IPS DF 6.9 (cell line): ENCODE results near the gene SCYGR1.
"Not testable (repeated sequence)": the region's sequence is repeated elsewhere in the genome, so short reads cannot be mapped to it uniquely, and the experiment has no call there.

Source experiments
- DNase-seq: peaks from one replicate; pipeline ENCODE4 v3.0.0-alpha.2; 2013; ENCODE audit warnings: low read depth, low spot score
- H3K27ac ChIP-seq: one replicate; pipeline ENCODE4 v1.5.1; 2013; ENCODE audit warnings: low read length, control low read depth
- H3K27me3 ChIP-seq: 2 replicates; pipeline ENCODE4 v1.6.1; 2013; ENCODE audit warnings: mild to moderate bottlenecking, low read length; ENCODE audit not compliant: control insufficient read depth, insufficient read depth
- H3K36me3 ChIP-seq: 2 replicates; pipeline ENCODE4 v1.6.1; 2013; ENCODE audit warnings: low read length; ENCODE audit not compliant: control insufficient read depth, insufficient read depth
- H3K4me1 ChIP-seq: 2 replicates; pipeline ENCODE4 v1.6.1; 2013; ENCODE audit warnings: low read length; ENCODE audit not compliant: control insufficient read depth, insufficient read depth
- H3K4me3 ChIP-seq: 2 replicates; pipeline ENCODE4 v1.5.1; 2013; ENCODE audit warnings: mild to moderate bottlenecking, low read length
- H3K9me3 ChIP-seq: 2 replicates; pipeline ENCODE4 v1.6.1; 2013; ENCODE audit warnings: low read length, inconsistent platforms; ENCODE audit not compliant: control insufficient read depth, insufficient read depth
- WGBS: extraction: QIAGEN DNeasy Blood & Tissue Kit; methylation state at CpG from one replicate; pipeline ENCODE4 v1.1.7; 2013; ENCODE audit warnings: mixed read lengths, missing lambda C conversion rate; ENCODE audit not compliant: insufficient read length, insufficient coverage; 5-methylcytosine and 5-hydroxymethylcytosine counted together

SCYGR1 gene

GRCh38 chr2:227387583-227387982 is at the start of gene SCYGR1:
Gene SCYGR1 (minus strand): TSS chr2:227387949. CDS start chr2:227387949, 0 bp downstream.
- WGBS, result no CpG with 5 or more reads among the region's 7 CpGs
- not testable (repeated sequence) for H3K9me3 ChIP-seq, H3K4me1 ChIP-seq, H3K27me3 ChIP-seq, DNase-seq, H3K4me3 ChIP-seq, H3K36me3 ChIP-seq, H3K27ac ChIP-seq

GRCh38 chr2:227436436-227437174 is 48.9 kb upstream of the SCYGR1 start:
- H3K27ac ChIP-seq, result no peak overlapping the region
- no peaks in the 10 kb centered on the region for H3K4me1 ChIP-seq
- H3K9me3 ChIP-seq, result no peaks in the 10 kb centered on the region; the same call in 1 of the 2 replicates
- WGBS, result 100% methylated on average over 1 of the region's 7 CpGs
- DNase-seq, result no peak
- no peaks in the 10 kb centered on the region for H3K36me3 ChIP-seq
- no peaks in the 10 kb centered on the region; the same call in 1 of the 2 replicates for H3K27me3 ChIP-seq
- H3K4me3 ChIP-seq, result no peak overlapping the region

GRCh38 chr2:227433171-227433570 is 45.4 kb upstream of the SCYGR1 start:
- no peak overlapping the region for H3K27ac ChIP-seq
- no peaks in the 10 kb centered on the region for H3K27me3 ChIP-seq
- H3K4me1 ChIP-seq, result no peaks in the 10 kb centered on the region
- H3K9me3 ChIP-seq, result no peaks in the 10 kb centered on the region; the same call in 1 of the 2 replicates
- H3K36me3 ChIP-seq, result no peaks in the 10 kb centered on the region
- no CpG with 5 or more reads among the region's 2 CpGs for WGBS
- DNase-seq, result no peak
- H3K4me3 ChIP-seq, result no peak overlapping the region

DNA sequence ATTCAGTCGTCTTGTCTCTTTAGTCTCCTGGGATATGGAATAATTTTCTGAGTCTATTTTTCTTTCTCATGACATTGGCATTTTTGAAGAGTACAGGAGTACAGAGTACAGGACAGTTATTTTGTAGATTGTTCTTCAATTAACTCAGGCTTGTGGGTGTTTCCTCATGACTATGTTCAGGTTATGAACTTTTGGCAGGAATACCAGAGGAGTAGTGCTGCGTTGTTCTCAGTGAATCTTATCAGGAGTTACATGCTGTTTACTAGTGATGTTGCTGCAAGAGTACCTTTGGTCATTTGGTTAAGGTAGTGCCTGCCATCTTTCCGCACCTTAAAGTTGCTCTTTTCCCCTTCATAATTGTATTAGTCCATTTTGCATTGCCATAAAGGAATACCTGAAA is 42.9 kb upstream of the SCYGR1 start:
- DNase-seq, result no peak
- Histone ChIP-seq H3K4me1 (no peaks in the 10 kb centered on the region), H3K4me3 (no peak overlapping the region), H3K27ac (no peak overlapping the region), H3K9me3 (no peaks in the 10 kb centered on the region; the same call in 1 of the 2 replicates), H3K36me3 (no peaks in the 10 kb centered on the region), H3K27me3 (no peaks in the 10 kb centered on the region)
- WGBS, result no CpG with 5 or more reads among the region's 3 CpGs

DNA sequence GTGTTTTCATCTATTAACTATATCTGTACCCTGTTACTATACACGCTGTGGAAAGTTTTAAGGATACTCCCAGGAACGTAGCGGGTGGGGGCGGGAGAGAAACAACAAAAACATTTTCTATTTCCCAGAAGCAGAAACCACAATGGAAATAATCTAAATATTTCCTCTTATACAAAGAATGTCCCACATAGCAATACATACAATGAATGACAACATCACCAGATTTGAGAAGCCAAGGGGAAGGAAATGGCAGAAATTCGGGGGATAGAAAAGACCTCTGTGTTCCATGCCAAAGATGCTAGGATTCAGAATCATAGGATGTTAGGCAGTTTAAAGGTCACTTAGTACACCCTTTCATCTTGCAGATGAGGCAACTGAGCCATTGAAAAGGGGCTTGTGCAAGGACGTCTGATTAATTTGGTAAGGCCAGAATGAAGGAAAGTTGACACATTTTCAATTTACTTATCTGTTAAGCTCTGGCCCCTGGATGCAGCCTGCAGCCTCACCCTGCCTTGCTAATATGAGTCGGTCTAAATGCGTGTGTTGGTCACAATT is 41.1 kb upstream of the SCYGR1 start:
- Histone ChIP-seq H3K9me3 (no peaks in the 10 kb centered on the region; the same call in 1 of the 2 replicates), H3K4me3 (no peak overlapping the region), H3K4me1 (no peaks in the 10 kb centered on the region), H3K27me3 (no peaks in the 10 kb centered on the region), H3K36me3 (no peaks in the 10 kb centered on the region), H3K27ac (no peak overlapping the region)
- DNase-seq, result no peak
- WGBS, result no CpG with 5 or more reads among the region's 8 CpGs

DNA sequence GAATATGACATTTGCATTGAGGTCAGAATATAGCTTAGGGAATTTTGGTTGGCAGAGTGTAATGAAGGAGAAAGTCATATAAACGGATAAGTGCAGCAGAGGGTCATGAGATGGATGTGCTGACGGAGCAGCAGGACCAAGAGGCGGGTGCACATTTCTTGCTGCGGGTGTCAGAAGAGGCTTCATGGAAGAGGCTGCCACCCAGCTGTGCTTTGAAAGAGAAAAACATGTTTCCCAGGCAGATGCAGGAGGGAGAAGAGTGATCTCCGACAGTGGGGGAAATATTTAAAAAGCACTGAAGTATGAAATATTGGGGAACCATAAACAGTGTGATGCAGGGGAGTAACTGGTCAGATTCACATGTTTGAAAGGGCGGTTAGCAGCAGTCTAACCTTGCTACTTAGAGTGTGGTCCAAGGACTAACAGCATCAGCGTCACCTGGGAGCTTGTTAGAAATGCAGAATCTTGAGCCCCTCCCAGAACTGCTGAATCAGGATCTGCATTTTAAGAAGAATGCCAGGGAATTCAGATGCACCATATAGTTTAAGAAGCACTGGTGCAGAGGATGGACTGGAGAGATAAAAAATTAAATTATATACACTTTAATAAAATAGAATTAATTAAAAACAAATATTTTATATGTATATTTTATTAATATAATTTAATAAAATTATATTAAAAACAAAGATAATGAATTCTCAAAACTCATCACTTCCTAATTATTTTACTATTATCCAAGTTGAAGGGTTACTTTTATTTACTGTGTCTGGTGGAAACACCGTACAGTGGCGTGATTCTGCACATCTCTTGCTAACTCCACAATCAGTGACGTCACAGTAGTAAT is 36.1 kb upstream of the SCYGR1 start:
- no peaks in the 10 kb centered on the region for H3K27me3 ChIP-seq
- no peak overlapping the region for H3K4me3 ChIP-seq
- H3K9me3 ChIP-seq, result no peaks in the 10 kb centered on the region
- no CpG with 5 or more reads among the region's 10 CpGs for WGBS
- no peak for DNase-seq
- H3K27ac ChIP-seq, result no peak overlapping the region
- no peaks in the 10 kb centered on the region for H3K36me3 ChIP-seq
- H3K4me1 ChIP-seq, result no peaks in the 10 kb centered on the region

DNA sequence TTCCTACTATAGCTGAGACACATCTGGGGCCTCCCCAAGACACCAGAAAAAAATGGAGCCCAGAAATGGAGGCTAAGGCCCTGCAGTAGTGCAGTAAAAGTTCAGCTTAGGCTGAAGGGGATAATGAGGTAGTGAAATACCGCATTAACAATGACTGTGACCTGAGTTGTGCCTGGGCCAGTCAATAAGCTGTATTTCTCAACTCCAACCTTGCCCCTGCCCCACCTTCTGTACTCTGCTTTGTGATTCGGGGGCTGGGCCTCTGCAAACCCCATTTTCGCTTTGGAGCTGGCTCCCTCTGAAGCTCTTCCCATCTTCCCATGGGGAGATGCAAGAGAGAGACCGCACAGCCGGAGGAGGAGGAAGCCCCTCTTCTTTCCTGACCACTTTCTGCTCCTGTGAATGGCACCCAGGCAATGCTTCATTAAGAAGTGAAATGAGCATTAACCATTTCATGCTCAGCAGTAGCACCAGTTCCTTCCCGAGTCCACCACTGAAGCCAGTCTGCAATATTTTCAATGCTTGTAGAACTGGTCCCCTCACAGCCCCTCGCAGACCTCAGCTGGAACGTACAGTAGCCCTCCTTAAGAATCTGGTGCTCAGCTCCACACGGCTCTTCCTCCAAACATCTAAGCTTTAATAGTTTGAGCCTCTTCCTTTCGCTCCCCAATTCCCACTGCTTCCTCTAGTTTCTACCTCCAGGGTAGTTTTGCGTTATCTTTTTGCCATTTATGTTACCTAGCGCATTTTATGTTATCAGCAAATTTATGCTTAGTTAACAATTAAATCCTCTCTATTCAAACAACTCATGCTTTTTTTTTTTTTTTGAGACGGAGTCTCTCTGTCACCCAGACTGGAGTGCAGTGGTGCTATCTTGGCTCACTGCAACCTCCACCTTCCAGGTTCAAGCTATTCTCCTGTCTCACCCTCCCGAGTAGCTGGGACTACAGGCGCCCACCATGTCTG is 32.6 kb upstream of the SCYGR1 start:
- no CpG with 5 or more reads among the region's 15 CpGs for WGBS

GRCh38 chr2:227416701-227417100 is 29.0 kb upstream of the SCYGR1 start:
- WGBS, result no CpG with 5 or more reads among the region's 4 CpGs
- Histone ChIP-seq H3K36me3 (no peaks in the 10 kb centered on the region), H3K4me3 (no peak overlapping the region), H3K4me1 (peaks cover 1% of the 10 kb centered on the region; the same call in 1 of the 2 replicates), H3K27ac (no peak overlapping the region), H3K27me3 (no peaks in the 10 kb centered on the region), H3K9me3 (no peaks in the 10 kb centered on the region)
- no peak for DNase-seq

More for the DNA sequence above, 32.6 kb upstream of the SCYGR1 start:
- no peak overlapping the region for H3K27ac ChIP-seq
- H3K4me1 ChIP-seq, result peaks cover 1% of the 10 kb centered on the region; the same call in 1 of the 2 replicates
- no peaks in the 10 kb centered on the region for H3K36me3 ChIP-seq
- H3K9me3 ChIP-seq, result no peaks in the 10 kb centered on the region
- no peak overlapping the region for H3K4me3 ChIP-seq
- DNase-seq, result no peak
- H3K27me3 ChIP-seq, result no peaks in the 10 kb centered on the region

GRCh38 chr2:227415538-227416424 is 28.0 kb upstream of the SCYGR1 start:
- no CpG with 5 or more reads among the region's 10 CpGs for WGBS
- Histone ChIP-seq H3K36me3 (no peaks in the 10 kb centered on the region), H3K27me3 (no peaks in the 10 kb centered on the region), H3K27ac (no peak overlapping the region), H3K4me1 (peaks cover 1% of the 10 kb centered on the region; the same call in 1 of the 2 replicates), H3K4me3 (no peak overlapping the region), H3K9me3 (no peaks in the 10 kb centered on the region)
- DNase-seq, result no peak
